Measurements from ENCODE around the gene MYL12B. TPM values are rescaled to one million over a fixed set of nuclear protein-coding genes. Genes with fewer than 3 reads are reported as not detected.
A peak's percentile ranks its signal among the peaks of the same experiment; 100 is the strongest.
"Not testable (repeated sequence)": the region's sequence is repeated elsewhere in the genome, so short reads cannot be mapped to it uniquely, and the experiment has no call there.

MYL12B gene
- 275 TPM for total RNA-seq

- DNase-seq (ENCODE audit: low spot score) = peak; percentile 89
- peak; percentile 93 for ATAC-seq
- intact Hi-C loops (cut with DNase I) = no loop called here
Observed at GRCh38 chr18:3261373-3262233, at the start of gene MYL12B. MYL12B (plus strand) TSS chr18:3262133; CDS start chr18:3272899, 10,766 bp downstream.

DNA sequence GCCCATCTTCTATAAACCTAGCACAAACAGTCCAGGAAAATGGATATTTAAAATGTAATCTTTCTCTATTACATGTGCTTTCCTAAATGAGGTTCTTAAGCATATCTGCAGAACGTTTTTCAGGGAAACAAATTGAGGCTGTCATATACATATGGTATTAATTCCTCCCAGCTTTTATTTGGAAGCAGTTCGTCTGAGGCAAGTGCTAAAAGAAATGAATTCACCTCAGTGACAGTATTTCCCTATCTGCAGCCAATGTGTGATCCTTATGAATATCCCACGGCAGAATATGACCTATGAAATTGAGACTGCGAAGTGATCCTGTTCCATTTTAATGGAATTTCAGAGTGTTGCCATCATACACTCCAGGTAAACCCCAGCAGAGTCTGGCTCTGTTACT lies 49.3 kb upstream of the MYL12B start:
- ATAC-seq (no peak), DNase-seq (ENCODE audit: low spot score) (no peak)
- intact Hi-C loops (cut with DNase I) = no loop called here

- DNase-seq (ENCODE audit: low spot score) = no peak
- ATAC-seq = no peak
- intact Hi-C loops (cut with DNase I) = no loop called here
Observed at GRCh38 chr18:3213300-3214059, 48.5 kb upstream of the MYL12B start.

DNA sequence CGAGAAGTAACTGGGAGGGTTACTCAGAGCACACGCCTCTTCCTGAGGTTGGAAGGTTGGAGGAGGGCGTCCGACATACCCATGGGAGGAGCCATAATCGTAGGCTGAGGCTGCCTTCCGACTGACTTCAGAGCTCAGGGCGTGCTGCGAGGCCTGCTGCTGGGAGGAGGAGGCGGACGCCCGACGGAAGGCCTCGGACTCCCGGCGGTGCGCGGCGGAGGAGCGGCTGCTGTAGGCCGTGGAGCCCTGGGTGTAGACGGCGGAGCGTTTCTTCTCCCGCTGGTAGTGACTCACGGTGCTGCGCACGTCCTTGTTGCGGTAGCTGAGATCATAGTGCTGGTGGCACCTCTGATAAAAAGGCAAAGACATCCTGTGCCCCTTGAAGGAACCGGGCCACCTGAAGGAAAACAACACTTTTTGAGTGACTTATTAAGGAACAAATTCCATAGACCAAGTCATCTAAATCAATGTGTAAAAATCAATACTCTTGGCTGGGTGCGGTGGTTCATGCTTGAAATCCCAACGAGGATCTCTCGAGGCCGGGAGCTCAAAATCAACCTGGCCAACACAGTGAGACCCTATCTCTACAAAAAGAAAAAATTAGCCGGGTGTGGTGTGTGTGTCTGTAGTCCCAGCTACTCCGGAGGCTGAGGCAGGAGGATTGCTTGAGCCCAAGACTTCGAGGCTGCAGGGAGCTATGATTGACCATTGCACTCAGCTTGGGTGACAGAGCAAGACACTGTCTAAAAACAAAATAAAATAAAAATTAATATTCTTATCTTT lies 46.9 kb upstream of the MYL12B start:
- DNase-seq (ENCODE audit: low spot score) (no peak), ATAC-seq (no peak)
- intact Hi-C loops (cut with DNase I) = no loop called here

- ATAC-seq = no peak
Observed at GRCh38 chr18:3216987-3217386, 44.9 kb upstream of the MYL12B start.

DNA sequence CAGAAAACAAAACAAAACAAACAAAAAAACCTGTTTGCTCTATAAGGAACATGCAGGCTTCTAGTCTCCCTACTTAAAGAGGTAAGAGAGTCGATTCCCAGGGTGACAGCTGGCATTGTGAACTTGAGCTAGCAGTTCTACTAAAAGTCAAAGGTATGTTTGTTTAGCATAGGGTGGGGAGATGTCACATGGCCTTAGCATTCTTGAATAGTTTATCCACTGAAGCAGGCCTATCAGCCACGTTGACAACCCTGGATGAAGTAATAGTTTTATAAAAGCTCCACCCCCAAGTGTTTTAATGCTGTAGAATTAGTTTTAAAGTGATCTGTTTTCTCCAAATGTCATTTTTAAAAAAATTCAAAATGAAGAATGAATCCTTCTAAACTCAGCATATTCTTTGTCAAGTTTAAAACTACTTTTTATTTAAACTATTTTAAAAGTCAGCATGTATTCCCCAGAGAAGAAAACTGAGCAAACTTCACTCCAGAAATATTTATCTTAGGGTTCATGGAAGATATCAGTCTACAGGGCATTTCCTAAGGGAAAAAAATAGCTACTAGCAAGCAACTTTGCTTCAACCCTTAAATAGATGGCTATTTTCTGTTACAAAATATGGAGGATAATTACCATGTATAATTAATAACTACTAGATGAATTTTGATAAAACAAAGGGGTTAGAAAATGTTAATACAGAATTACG lies 43.8 kb upstream of the MYL12B start:
- DNase-seq (ENCODE audit: low spot score) = no peak
- intact Hi-C loops (cut with DNase I) = no loop called here
- ATAC-seq = peak; percentile 56

More at GRCh38 chr18:3216987-3217386, 44.9 kb upstream of the MYL12B start:
- no peak for DNase-seq (ENCODE audit: low spot score)
- intact Hi-C loops (cut with DNase I) = no loop called here

DNA sequence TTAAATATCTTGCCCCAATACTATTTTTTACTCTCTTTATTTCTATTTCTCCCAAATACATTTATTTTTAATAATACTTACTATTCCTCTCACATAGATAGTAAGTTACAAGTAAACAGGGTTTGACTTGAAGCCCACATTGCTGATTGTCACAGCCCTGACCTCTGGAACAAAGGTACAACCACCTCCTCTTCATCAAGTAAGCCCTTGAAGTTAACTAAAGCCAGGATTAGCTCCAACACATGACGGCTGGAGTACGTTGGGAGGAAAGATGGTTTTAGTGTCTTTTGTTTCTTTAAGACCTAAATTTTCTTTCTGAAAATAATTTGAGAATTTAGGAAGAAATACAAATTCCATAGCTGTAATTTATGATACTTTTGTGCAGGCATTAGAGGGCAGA lies 43.1 kb upstream of the MYL12B start:
- intact Hi-C loops (cut with DNase I) = no loop called here
- DNase-seq (ENCODE audit: low spot score) (no peak), ATAC-seq (peak; percentile 14)

GRCh38 chr18:3219241-3219630 lies 42.7 kb upstream of the MYL12B start:
- intact Hi-C loops (cut with DNase I) = no loop called here
- ATAC-seq (peak; percentile 48), DNase-seq (ENCODE audit: low spot score) (no peak)

DNA sequence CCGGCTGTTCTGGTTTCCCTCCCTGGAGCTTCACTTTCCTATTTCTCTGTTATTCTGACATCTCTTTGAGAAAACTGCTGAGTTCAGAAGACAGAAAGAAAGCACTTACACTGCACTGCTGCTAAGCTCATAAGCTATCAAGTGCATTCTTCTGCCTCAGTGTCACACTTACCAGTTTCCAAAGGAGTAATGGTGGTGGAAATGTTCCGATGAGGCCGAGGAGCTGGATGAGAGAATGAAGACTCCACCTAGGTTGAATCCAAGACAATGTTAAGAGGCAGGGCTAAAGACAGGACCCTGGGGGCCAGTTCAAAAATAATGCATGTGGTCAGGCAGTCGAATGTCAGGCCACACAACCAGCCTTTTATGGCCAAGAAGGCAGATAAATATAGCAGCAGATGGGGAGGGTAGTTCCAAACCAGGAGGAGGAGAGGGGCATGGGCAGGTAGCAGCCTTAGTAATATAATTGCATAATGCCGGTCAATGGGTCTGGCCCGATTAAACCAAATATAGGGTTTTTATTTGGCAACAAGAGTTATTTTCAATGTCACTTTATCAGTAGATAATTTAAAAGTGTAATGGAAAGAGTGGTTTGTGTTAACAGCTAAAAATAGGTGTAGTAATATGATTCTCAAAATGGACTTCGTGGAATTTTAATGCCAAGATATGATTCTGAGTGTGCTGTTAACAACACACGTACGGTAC lies 42.1 kb upstream of the MYL12B start, which contains the start of gene MYOM1:
Gene MYOM1, minus strand, starts transcription at position 338 of the 705 bp plus-strand sequence. CDS start 4,745 bp downstream, outside the sequence.
- ATAC-seq = peak; percentile 22

DNA sequence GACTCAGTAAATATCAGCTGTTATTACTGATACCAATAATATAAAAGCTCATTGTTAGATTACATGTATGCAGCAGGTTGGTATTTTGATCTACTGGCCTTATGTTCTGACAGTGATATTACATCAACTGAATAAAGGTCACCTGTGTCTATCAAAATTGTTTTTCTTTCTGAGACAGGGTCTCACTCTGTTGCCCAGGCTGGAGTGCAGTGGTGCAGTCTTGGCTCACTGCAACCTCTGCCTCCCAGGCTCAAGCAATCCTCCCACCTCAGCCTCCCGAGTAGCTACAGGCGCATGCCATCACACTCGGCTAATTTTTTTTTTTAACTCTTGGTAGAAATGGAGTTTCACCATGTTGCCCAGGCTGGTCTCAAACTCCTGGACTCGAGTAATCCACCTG lies 41.1 kb upstream of the MYL12B start:
- ATAC-seq; intact Hi-C loops (cut with DNase I); DNase-seq (ENCODE audit: low spot score): not testable (repeated sequence)

More for the DNA sequence above, 42.1 kb upstream of the MYL12B start, which contains the start of gene MYOM1:
- no peak for DNase-seq (ENCODE audit: low spot score)
- intact Hi-C loops (cut with DNase I) = no loop called here

DNA sequence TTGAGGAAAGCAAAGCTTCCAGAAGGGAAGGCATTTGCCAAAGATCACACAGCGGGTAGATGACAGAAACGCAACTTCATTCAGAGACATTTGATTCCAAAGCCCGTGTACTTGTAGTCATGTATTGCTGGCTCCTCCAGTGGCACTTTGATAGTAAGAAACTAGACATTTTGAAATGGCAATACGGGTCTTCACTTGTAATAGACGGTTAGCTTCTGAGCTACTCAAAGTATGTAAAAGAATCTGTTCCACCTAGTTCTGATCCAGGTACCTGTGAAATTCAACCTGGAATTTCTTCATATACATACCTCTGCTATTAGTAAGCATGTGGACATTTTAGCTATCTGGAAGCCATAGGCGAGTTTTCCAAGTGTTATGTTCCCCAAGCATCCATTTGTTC lies 40.4 kb upstream of the MYL12B start:
- ATAC-seq (no peak), DNase-seq (ENCODE audit: low spot score) (no peak)
- intact Hi-C loops (cut with DNase I) = no loop called here

GRCh38 chr18:3223356-3223755 lies 38.6 kb upstream of the MYL12B start:
- intact Hi-C loops (cut with DNase I) = no loop called here

DNA sequence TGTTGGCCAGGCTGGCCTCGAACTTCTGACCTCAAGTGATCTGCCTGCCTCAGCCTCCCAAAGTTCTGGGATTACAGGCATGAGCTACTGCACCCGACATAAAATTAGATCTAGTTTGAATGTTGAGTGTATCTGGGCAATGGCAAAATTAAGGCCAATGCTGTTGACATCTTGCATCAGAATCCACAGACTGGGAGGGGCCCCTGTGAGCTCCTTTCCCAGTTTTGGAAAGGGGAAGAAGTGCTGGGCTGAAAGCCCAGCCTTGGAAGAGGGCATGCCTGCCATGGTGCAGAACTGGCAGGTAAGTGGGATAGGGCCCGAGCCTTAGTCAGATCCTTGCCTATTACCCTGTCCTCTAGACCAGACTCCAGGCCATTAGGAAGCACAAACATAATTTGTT lies 37.7 kb upstream of the MYL12B start:
- intact Hi-C loops (cut with DNase I) = no loop called here
- ATAC-seq (no peak), DNase-seq (ENCODE audit: low spot score) (no peak)

More at GRCh38 chr18:3223356-3223755, 38.6 kb upstream of the MYL12B start:
- ATAC-seq (no peak), DNase-seq (ENCODE audit: low spot score) (no peak)

DNA sequence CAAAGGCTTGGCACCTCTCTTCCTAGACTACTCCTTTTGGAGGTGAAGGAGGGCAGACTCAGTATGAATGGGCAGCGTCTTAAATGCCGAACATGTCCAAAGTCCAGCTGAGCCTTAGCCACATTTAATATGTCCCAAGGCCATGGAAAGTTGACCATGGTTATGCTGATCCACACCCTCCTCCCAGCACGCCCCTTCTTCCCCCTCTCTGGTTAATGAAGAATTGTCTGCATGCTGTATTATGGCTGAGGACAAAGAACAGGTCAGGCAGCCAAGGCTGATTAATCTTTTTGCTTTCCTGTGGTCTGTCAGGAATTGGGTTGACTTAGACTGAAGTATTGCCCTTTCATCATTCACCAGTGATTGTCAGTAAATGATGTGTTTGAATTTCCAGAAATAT lies 36.3 kb upstream of the MYL12B start:
- no peak for DNase-seq (ENCODE audit: low spot score)
- ATAC-seq = no peak
- intact Hi-C loops (cut with DNase I) = no loop called here

DNA sequence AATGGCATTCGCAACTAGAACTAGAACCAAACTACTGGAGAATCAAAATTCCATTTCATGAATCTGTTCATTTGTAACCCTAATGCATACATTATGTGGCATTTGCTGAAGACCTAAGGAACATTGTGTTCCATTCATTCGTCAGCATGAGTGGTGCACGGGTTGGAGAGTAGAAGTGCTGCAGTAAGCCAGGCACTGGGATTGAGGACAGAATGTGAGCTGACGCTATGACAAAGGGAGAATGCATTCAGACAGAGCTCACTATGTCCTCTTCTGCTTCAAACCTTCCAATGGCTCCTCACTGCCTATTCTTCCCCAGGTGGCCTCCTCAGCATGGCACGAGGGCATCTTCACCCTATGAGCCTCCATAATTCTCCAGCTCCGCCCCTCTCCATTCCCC lies 35.9 kb upstream of the MYL12B start:
- ATAC-seq (no peak), DNase-seq (ENCODE audit: low spot score) (no peak)
- intact Hi-C loops (cut with DNase I) = no loop called here

DNA sequence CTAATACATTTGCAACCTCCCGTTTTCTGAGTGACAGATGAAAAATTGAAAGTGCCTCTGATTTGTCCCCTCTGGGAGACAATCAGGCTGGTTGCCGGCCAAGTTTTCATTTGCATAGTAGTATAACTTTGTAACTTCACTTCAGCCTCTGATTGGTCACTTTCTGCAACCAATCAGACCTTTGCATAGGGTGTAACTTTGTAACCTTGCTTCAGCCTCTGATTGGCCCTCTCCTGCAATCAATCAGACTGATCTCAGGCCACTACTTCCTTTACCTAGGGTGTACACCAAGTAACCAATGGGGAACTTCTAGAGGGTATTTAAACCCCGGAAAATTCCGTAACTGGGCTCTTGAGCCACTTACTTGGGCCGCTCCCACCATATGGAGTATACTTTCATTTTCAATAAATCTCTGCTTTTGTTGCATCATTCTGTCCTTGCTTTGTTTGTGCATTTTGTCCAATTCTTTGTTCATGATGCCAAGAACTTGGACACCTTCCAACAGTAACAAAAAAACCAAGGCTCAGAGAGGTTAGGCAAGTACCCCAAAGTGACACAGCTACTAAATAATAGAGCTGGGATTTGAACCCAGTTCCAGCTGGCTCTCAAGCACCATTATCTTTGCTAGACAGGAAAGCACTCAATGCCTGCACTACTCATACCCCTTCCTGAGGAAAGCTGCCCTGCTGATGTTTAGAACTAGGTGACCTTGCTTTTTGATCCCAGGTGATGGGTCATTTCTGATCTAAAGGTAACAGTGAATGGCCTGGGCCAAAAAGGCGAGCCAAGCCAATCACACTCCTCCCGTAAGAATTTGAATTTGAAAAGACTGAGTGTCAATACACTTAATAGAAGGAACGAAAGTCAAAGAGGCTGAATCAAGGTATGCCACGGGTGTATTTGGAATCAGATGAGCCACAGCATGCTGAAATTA lies 31.3 kb upstream of the MYL12B start:
- intact Hi-C loops (cut with DNase I) = no loop called here
- ATAC-seq (no peak), DNase-seq (ENCODE audit: low spot score) (no peak)

GRCh38 chr18:3233004-3233403 lies 28.9 kb upstream of the MYL12B start:
- ATAC-seq = no peak
- no peak for DNase-seq (ENCODE audit: low spot score)
- intact Hi-C loops (cut with DNase I) = no loop called here

Data from sciatic nerve (tissue), 2 donors.